Neural progenitor cell (in vitro differentiated cells): ENCODE measurements around the gene ZBTB20. TPM values are rescaled to one million over a fixed set of nuclear protein-coding genes. Genes with fewer than 3 reads are reported as not detected.

Source experiments
- DNase-seq: peaks from one replicate; pipeline ENCODE4 v3.0.0-alpha.2; 2016; ENCODE audit warnings: low spot score
- H2AFZ ChIP-seq: fragments of 200-600 bp; sonication (generic); replicated peaks from 2 replicates; pipeline ENCODE4 v1.6.1; 2016; ENCODE audit warnings: antibody characterized with exemption
- H3F3A ChIP-seq: fragments of 200-600 bp; sonication (generic); 2 replicates; pipeline ENCODE4 v1.6.1; 2016; ENCODE audit warnings: antibody characterized with exemption, low read depth
- H3K27ac ChIP-seq: fragments of 200-600 bp; sonication (generic); 2 replicates; pipeline ENCODE4 v1.5.1; 2016; ENCODE audit warnings: mild to moderate bottlenecking
- H3K27me3 ChIP-seq: fragments of 200-600 bp; sonication (generic); 2 replicates; pipeline ENCODE4 v1.6.1; 2016; ENCODE audit warnings: mild to moderate bottlenecking, moderate library complexity
- H3K36me3 ChIP-seq: fragments of 200-600 bp; sonication (generic); 2 replicates; pipeline ENCODE4 v1.5.1; 2016
- H3K4me1 ChIP-seq: fragments of 200-600 bp; sonication (generic); 2 replicates; pipeline ENCODE4 v1.6.1; 2016; ENCODE audit warnings: mixed run types
- H3K4me2 ChIP-seq: fragments of 200-600 bp; sonication (generic); 2 replicates; pipeline ENCODE4 v1.6.1; 2016
- H3K4me3 ChIP-seq: fragments of 200-600 bp; sonication (generic); 2 replicates; pipeline ENCODE4 v1.5.1; 2016
- H3K79me2 ChIP-seq: fragments of 200-600 bp; sonication (generic); 2 replicates; pipeline ENCODE4 v1.6.1; 2016; ENCODE audit warnings: low read depth
- H3K9ac ChIP-seq: fragments of 200-600 bp; sonication (generic); 2 replicates; pipeline ENCODE4 v1.6.1; 2016
- H3K9me3 ChIP-seq: fragments of 200-600 bp; sonication (generic); 2 replicates; pipeline ENCODE4 v1.5.1; 2016; ENCODE audit warnings: low read depth
- H4K20me1 ChIP-seq: fragments of 200-600 bp; sonication (generic); 2 replicates; pipeline ENCODE4 v1.6.1; 2016; ENCODE audit warnings: low read depth
- H3K27ac Mint-ChIP-seq: 3 replicates; pipeline ENCODE4 v1.8.0; 2021; ENCODE audit warnings: mixed read lengths
- H3K27me3 Mint-ChIP-seq: 2 replicates; pipeline ENCODE4 v1.8.0; 2022; ENCODE audit warnings: low read depth, mild to moderate bottlenecking, inconsistent platforms, moderate library complexity, mixed read lengths; ENCODE audit not compliant: insufficient read depth
- H3K36me3 Mint-ChIP-seq: 3 replicates; pipeline ENCODE4 v1.8.0; 2021; ENCODE audit warnings: mixed read lengths
- H3K4me1 Mint-ChIP-seq: 3 replicates; pipeline ENCODE4 v1.8.0; 2021; ENCODE audit warnings: mixed read lengths
- H3K4me3 Mint-ChIP-seq: 3 replicates; pipeline ENCODE4 v1.8.0; 2021; ENCODE audit warnings: mild to moderate bottlenecking, moderate library complexity, mixed read lengths
- H3K9me3 Mint-ChIP-seq: 3 replicates; pipeline ENCODE4 v1.8.0; 2020; ENCODE audit warnings: mixed read lengths
- CTCF ChIP-seq: fragments of 200-600 bp; sonication (generic); IDR thresholded peaks from 2 replicates; pipeline ENCODE4 v1.5.1; 2017; ENCODE audit warnings: antibody characterized with exemption, mild to moderate bottlenecking
- EZH2 ChIP-seq: fragments of 200-600 bp; sonication (generic); IDR thresholded peaks from 2 replicates; pipeline ENCODE4 v1.6.1; 2017; ENCODE audit warnings: antibody characterized with exemption, mild to moderate bottlenecking, moderate library complexity
- EZH2phosphoT487 ChIP-seq: fragments of 200-600 bp; sonication (generic); IDR thresholded peaks from 2 replicates; pipeline ENCODE4 v1.6.1; 2017; ENCODE audit warnings: antibody characterized with exemption
- total RNA-seq: library from RNA; depleted of rRNA; stranded (reverse); fragments of >200 nt; gene quantifications from 2 replicates; pipeline ENCODE4 v1.2.3, GENCODE V29; 2015; ENCODE audit warnings: low replicate concordance

The ZBTB20 gene
- total RNA-seq, 1 donor from 2014 or later: 1.9 TPM

- Histone ChIP-seq H3F3A (no peaks in the 10 kb centered on the region), H4K20me1 (no peaks in the 10 kb centered on the region), H3K9me3 (no peaks in the 10 kb centered on the region), H3K4me2 (no peak overlapping the region), H3K27ac (no peak overlapping the region), H3K36me3 (no peaks in the 10 kb centered on the region), H3K27me3 (no peaks in the 10 kb centered on the region), H3K79me2 (no peaks in the 10 kb centered on the region), H3K9ac (no peak overlapping the region), H2AFZ (no peak overlapping the region), H3K4me3 (no peak overlapping the region), H3K4me1 (peaks cover 8% of the 10 kb centered on the region)
- TF ChIP-seq CTCF: no peak
- no peak for TF ChIP-seq EZH2
- TF ChIP-seq EZH2phosphoT487: no peak
- H3K27me3 Mint-ChIP-seq: no peaks in the 10 kb centered on the region
- no peak overlapping the region for H3K27ac Mint-ChIP-seq
- DNase-seq: no peak
- H3K9me3 Mint-ChIP-seq: no peaks in the 10 kb centered on the region
- no peaks in the 10 kb centered on the region for H3K4me1 Mint-ChIP-seq
- H3K36me3 Mint-ChIP-seq: no peaks in the 10 kb centered on the region
- no peak overlapping the region for H3K4me3 Mint-ChIP-seq
Measured at GRCh38 chr3:114741066-114741465, 406.0 kb downstream of the ZBTB20 start.

DNA sequence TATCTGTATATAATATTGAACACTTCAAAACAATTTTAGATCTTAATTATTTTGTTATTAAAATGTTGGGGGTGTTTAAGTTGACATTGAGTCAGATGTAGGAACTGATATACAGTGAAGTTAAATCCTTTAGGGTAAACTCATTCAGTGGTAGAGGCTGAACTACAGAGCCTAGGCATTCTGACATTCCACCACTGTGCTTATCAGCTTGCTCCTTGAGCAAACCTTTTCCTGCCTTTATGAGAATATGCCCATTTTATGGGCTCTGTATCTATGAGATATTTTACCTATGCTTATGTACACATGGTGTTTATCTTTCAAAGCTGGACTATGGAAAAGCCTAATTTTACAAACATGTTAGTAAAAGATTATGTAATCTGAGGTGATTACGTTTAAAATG is 407.5 kb downstream of the ZBTB20 start:
- H3K9me3 Mint-ChIP-seq: no peaks in the 10 kb centered on the region
- no peak for DNase-seq
- Histone ChIP-seq H3K4me3 (no peak overlapping the region), H3K27me3 (no peaks in the 10 kb centered on the region), H3K9me3 (no peaks in the 10 kb centered on the region), H3K79me2 (no peaks in the 10 kb centered on the region), H3K36me3 (no peaks in the 10 kb centered on the region), H3K9ac (no peak overlapping the region), H3K4me1 (no peaks in the 10 kb centered on the region), H3K4me2 (no peak overlapping the region), H3F3A (no peaks in the 10 kb centered on the region), H4K20me1 (no peaks in the 10 kb centered on the region), H2AFZ (no peak overlapping the region), H3K27ac (no peak overlapping the region)
- TF ChIP-seq EZH2phosphoT487 (no peak), EZH2 (no peak), CTCF (no peak)
- no peak overlapping the region for H3K27ac Mint-ChIP-seq
- no peaks in the 10 kb centered on the region for H3K4me1 Mint-ChIP-seq
- no peaks in the 10 kb centered on the region for H3K27me3 Mint-ChIP-seq
- H3K36me3 Mint-ChIP-seq: no peaks in the 10 kb centered on the region
- no peak overlapping the region for H3K4me3 Mint-ChIP-seq

- H3K9me3 ChIP-seq: no peaks in the 10 kb centered on the region
- no peak overlapping the region for H3K4me2 ChIP-seq
- no peak for TF ChIP-seq EZH2phosphoT487
- TF ChIP-seq CTCF: no peak
- no peak for TF ChIP-seq EZH2
- peaks cover 10% of the 10 kb centered on the region for H3K4me1 ChIP-seq
- H2AFZ ChIP-seq: no peak overlapping the region
- no peak overlapping the region for H3K4me3 ChIP-seq
- Mint-ChIP-seq H3K4me3 (no peak overlapping the region), H3K9me3 (no peaks in the 10 kb centered on the region), H3K4me1 (no peaks in the 10 kb centered on the region), H3K27me3 (no peaks in the 10 kb centered on the region), H3K27ac (no peak overlapping the region), H3K36me3 (no peaks in the 10 kb centered on the region)
- H3F3A ChIP-seq: no peaks in the 10 kb centered on the region
- H3K36me3 ChIP-seq: no peaks in the 10 kb centered on the region
- no peak overlapping the region for H3K9ac ChIP-seq
- H3K27me3 ChIP-seq: no peaks in the 10 kb centered on the region
- no peaks in the 10 kb centered on the region for H3K79me2 ChIP-seq
- DNase-seq: no peak
- no peaks in the 10 kb centered on the region for H4K20me1 ChIP-seq
- H3K27ac ChIP-seq: no peak overlapping the region
Measured at GRCh38 chr3:114732353-114732752, 414.7 kb downstream of the ZBTB20 start.

- no peak for DNase-seq
- H3K4me1 ChIP-seq: peaks cover 10% of the 10 kb centered on the region
- no peaks in the 10 kb centered on the region for H3K27me3 ChIP-seq
- Mint-ChIP-seq H3K27ac (no peak overlapping the region), H3K4me1 (no peaks in the 10 kb centered on the region), H3K36me3 (no peaks in the 10 kb centered on the region), H3K9me3 (no peaks in the 10 kb centered on the region), H3K4me3 (no peak overlapping the region), H3K27me3 (no peaks in the 10 kb centered on the region)
- no peaks in the 10 kb centered on the region for H3K79me2 ChIP-seq
- no peaks in the 10 kb centered on the region for H3K9me3 ChIP-seq
- H3K9ac ChIP-seq: no peak overlapping the region
- no peak overlapping the region for H3K27ac ChIP-seq
- H2AFZ ChIP-seq: no peak overlapping the region
- H4K20me1 ChIP-seq: no peaks in the 10 kb centered on the region
- no peaks in the 10 kb centered on the region for H3F3A ChIP-seq
- no peak for TF ChIP-seq CTCF
- TF ChIP-seq EZH2: no peak
- TF ChIP-seq EZH2phosphoT487: no peak
- H3K4me2 ChIP-seq: no peak overlapping the region
- no peak overlapping the region for H3K4me3 ChIP-seq
- no peaks in the 10 kb centered on the region for H3K36me3 ChIP-seq
Measured at GRCh38 chr3:114730397-114730796, 416.7 kb downstream of the ZBTB20 start.
